Measurements from ENCODE around the gene HRAS.

DNA sequence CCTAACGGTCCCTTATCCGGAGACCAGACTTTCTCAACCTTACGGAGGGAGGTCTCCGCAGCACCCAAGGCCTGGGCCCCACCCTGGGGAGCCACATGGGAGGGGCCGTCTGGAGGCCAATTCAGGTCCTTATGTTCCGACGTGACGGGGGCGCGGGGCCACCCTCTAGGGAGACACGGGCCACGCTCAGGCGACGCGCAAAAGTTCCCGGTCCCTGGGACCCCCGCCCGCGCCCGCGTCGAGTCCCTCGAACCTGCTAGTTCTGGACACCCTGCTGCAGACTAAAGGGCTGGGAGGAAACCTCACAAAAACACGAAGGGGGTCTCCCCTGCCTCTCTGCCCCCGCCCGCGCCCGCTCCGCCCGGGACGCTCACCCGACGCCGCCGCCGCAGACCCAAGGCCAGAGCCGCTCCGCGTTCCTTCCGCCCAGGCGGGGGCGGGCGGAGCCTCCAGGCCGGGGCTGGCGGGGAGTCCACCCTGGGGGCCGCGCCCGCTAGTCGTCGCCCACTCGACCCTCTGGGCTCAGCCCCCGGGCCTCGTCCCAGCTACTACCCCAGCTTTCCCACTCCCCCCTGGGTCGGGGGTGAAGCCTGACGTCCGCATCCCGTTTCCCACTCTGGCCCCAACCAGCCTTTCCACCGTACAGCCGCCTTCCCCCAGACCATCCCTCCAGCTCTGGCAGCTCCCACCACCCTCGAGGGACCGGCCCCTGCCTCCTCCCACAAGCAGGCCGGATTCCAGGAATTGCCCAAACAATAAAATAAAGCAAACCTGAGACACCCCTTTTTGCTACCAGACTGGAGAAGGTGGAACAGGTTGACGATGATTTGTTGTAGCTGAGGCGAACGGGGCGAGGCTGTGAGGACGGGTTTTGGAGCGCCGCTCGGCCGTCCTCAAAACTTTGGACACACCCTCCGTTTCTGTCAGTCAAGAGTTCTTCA, 31.1 kb downstream of the HRAS start:
- no peak for TF ChIP-seq FOS (IDR thresholded peaks at IDR 0.05; ENCODE audit: borderline replicate concordance, insufficient read depth, low read length)
- TF ChIP-seq, protein P1, sequence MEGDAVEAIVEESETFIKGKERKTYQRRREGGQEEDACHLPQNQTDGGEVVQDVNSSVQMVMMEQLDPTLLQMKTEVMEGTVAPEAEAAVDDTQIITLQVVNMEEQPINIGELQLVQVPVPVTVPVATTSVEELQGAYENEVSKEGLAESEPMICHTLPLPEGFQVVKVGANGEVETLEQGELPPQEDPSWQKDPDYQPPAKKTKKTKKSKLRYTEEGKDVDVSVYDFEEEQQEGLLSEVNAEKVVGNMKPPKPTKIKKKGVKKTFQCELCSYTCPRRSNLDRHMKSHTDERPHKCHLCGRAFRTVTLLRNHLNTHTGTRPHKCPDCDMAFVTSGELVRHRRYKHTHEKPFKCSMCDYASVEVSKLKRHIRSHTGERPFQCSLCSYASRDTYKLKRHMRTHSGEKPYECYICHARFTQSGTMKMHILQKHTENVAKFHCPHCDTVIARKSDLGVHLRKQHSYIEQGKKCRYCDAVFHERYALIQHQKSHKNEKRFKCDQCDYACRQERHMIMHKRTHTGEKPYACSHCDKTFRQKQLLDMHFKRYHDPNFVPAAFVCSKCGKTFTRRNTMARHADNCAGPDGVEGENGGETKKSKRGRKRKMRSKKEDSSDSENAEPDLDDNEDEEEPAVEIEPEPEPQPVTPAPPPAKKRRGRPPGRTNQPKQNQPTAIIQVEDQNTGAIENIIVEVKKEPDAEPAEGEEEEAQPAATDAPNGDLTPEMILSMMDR (IDR thresholded peaks at IDR 0.05; ENCODE audit: extremely low read depth in 1 of 2, insufficient read depth in 1 of 2, low read depth in 1 of 2, low read length in 2 of 2) = no peak
- no peak for TF ChIP-seq EZH2 (IDR thresholded peaks at IDR 0.05; ENCODE audit: borderline replicate concordance, low read depth, low read length, severe bottlenecking)
- TF ChIP-seq, protein P2, sequence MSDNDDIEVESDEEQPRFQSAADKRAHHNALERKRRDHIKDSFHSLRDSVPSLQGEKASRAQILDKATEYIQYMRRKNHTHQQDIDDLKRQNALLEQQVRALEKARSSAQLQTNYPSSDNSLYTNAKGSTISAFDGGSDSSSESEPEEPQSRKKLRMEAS (IDR thresholded peaks at IDR 0.05; ENCODE audit: insufficient read depth, insufficient read length) = no peak
- peak; percentile 74 for TF ChIP-seq POLR2A (IDR thresholded peaks at IDR 0.05; ENCODE audit: low read depth, low read length)
- peak; percentile 37 for TF ChIP-seq POLR2AphosphoS5 (IDR thresholded peaks at IDR 0.05; ENCODE audit: insufficient read depth, low read depth, low read length)
- no peak for TF ChIP-seq JUN (IDR thresholded peaks at IDR 0.05; ENCODE audit: borderline replicate concordance, insufficient read depth, insufficient read length, low read depth)

All from endothelial cell of umbilical vein (primary cell).